ENCODE results near the gene GPR141. TPM values are rescaled to one million over a fixed set of nuclear protein-coding genes. Genes with fewer than 3 reads are reported as not detected.

The GPR141 gene
- total and polyA plus RNA-seq, 2 experiments from 2014 or later = not detected

DNA sequence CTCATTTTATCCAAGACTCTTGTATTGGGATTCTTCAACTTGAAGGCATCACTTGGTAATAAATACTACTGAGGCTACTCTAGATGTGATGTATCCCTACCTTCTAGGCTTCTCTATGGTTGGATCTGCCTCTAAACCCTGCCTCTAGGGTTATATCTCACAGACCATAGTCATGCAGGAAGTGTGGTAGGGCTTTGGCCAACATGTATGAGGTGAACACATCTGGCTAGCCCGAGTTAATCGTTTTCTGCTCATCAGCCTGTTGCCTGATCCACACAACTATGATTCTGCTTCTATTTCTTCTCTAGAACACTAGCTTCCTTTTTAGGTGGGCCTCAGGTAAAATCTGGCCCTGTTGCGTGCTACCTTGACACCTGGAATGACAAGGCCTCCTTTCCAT, 86.2 kb downstream of the GPR141 start:
- Histone ChIP-seq H3K27me3 (replicated peaks; ENCODE audit: insufficient read depth) (no peaks in the 10 kb centered on the region), H3K9me2 (ENCODE audit: insufficient read depth) (no peaks in the 10 kb centered on the region), H3K4me1 (ENCODE audit: insufficient read depth) (no peaks in the 10 kb centered on the region), H3K36me3 (ENCODE audit: low read depth) (no peaks in the 10 kb centered on the region), H3K9me3 (ENCODE audit: low read depth) (no peaks in the 10 kb centered on the region), H4K20me1 (ENCODE audit: insufficient read depth) (no peaks in the 10 kb centered on the region), H3F3A (ENCODE audit: insufficient read depth) (no peaks in the 10 kb centered on the region), H3K9ac (no peak overlapping the region), H3K4me2 (ENCODE audit: unreplicated experiment) (no peak overlapping the region), H3K79me2 (ENCODE audit: insufficient read depth) (no peaks in the 10 kb centered on the region), H2AFZ (no peak overlapping the region), H3K27ac (no peak overlapping the region), H3K4me3 (no peak overlapping the region)
- DNase-seq = no peak
- WGBS, 2 experiments (ENCODE audit: low coverage in 1 of 2, low lambda C conversion rate in 2 of 2, missing lambda C conversion rate in 2 of 2) = 14 to 34% methylated on average over 3 of the region's 3 CpGs
- in situ Hi-C loops (cut with MboI) = no loop called here
- no peak for TF ChIP-seq EZH2 (IDR thresholded peaks at IDR 0.05; ENCODE audit: insufficient read depth, poor library complexity, severe bottlenecking)
- no peak for TF ChIP-seq EZH2phosphoT487 (IDR thresholded peaks at IDR 0.05; ENCODE audit: insufficient read depth, low read depth)

DNA sequence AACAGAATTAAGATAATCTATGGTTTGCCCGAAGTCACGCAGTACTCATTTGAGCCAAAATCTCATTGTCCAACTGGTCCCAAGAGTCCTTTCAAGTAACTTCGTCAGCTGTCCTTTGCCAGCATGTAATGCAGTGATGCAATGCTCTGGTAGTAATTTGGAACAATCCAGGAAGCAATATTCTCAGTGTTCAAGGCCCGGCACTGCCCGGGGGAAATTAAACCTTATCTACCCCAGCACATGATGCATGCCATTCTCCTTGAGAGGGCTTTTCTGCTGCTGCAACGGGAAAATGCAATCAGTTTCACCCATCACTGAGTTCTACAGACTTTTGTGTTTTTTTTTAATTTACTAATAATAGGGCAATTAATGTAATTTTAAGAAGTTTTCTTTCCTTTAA, 87.3 kb downstream of the GPR141 start:
- no peaks in the 10 kb centered on the region for H3K9me3 ChIP-seq (ENCODE audit: low read depth)
- DNase-seq = no peak
- no peaks in the 10 kb centered on the region for H3K27me3 ChIP-seq (replicated peaks; ENCODE audit: insufficient read depth)
- no peak overlapping the region for H3K4me3 ChIP-seq
- no peak overlapping the region for H3K4me2 ChIP-seq (ENCODE audit: unreplicated experiment)
- WGBS, 2 experiments (ENCODE audit: low coverage in 1 of 2, low lambda C conversion rate in 2 of 2, missing lambda C conversion rate in 2 of 2) = 32 to 37% methylated on average over 6 of the region's 6 CpGs
- H3K36me3 ChIP-seq (ENCODE audit: low read depth) = no peaks in the 10 kb centered on the region
- H3K4me1 ChIP-seq (ENCODE audit: insufficient read depth) = no peaks in the 10 kb centered on the region
- in situ Hi-C loops (cut with MboI) = no loop called here
- no peak overlapping the region for H3K9ac ChIP-seq
- H3F3A ChIP-seq (ENCODE audit: insufficient read depth) = no peaks in the 10 kb centered on the region
- H3K27ac ChIP-seq = no peak overlapping the region
- H2AFZ ChIP-seq = no peak overlapping the region
- no peaks in the 10 kb centered on the region for H3K79me2 ChIP-seq (ENCODE audit: insufficient read depth)
- no peaks in the 10 kb centered on the region for H4K20me1 ChIP-seq (ENCODE audit: insufficient read depth)
- no peaks in the 10 kb centered on the region for H3K9me2 ChIP-seq (ENCODE audit: insufficient read depth)
- TF ChIP-seq EZH2phosphoT487 (IDR thresholded peaks at IDR 0.05; ENCODE audit: insufficient read depth, low read depth) = no peak

GRCh38 chr7:37771342-37771741, 87.8 kb downstream of the GPR141 start:
- no peak overlapping the region for H2AFZ ChIP-seq
- H3K9me2 ChIP-seq (ENCODE audit: insufficient read depth) = no peaks in the 10 kb centered on the region
- no peak overlapping the region for H3K27ac ChIP-seq
- no peak overlapping the region for H3K9ac ChIP-seq
- no peaks in the 10 kb centered on the region for H4K20me1 ChIP-seq (ENCODE audit: insufficient read depth)
- no peak for TF ChIP-seq EZH2 (IDR thresholded peaks at IDR 0.05; ENCODE audit: insufficient read depth, poor library complexity, severe bottlenecking)
- TF ChIP-seq EZH2phosphoT487 (IDR thresholded peaks at IDR 0.05; ENCODE audit: insufficient read depth, low read depth) = no peak
- no peak overlapping the region for H3K4me3 ChIP-seq
- H3K4me1 ChIP-seq (ENCODE audit: insufficient read depth) = no peaks in the 10 kb centered on the region
- no peaks in the 10 kb centered on the region for H3K79me2 ChIP-seq (ENCODE audit: insufficient read depth)
- H3K4me2 ChIP-seq (ENCODE audit: unreplicated experiment) = no peak overlapping the region
- in situ Hi-C loops (cut with MboI) = no loop called here
- DNase-seq = no peak
- H3F3A ChIP-seq (ENCODE audit: insufficient read depth) = no peaks in the 10 kb centered on the region
- H3K27me3 ChIP-seq (replicated peaks; ENCODE audit: insufficient read depth) = no peaks in the 10 kb centered on the region
- H3K9me3 ChIP-seq (ENCODE audit: low read depth) = no peaks in the 10 kb centered on the region
- WGBS, 2 experiments (ENCODE audit: low coverage in 1 of 2, low lambda C conversion rate in 2 of 2, missing lambda C conversion rate in 2 of 2) = 5 to 8% methylated on average over 3 of the region's 3 CpGs
- no peaks in the 10 kb centered on the region for H3K36me3 ChIP-seq (ENCODE audit: low read depth)

GRCh38 chr7:37771801-37772200, 88.2 kb downstream of the GPR141 start:
- no peaks in the 10 kb centered on the region for H3K9me3 ChIP-seq (ENCODE audit: low read depth)
- H3K27me3 ChIP-seq (replicated peaks; ENCODE audit: insufficient read depth) = no peaks in the 10 kb centered on the region
- H3K36me3 ChIP-seq (ENCODE audit: low read depth) = no peaks in the 10 kb centered on the region
- 0 to 5% methylated on average over 1 of the region's 1 CpG for WGBS, 2 experiments (ENCODE audit: low coverage in 1 of 2, low lambda C conversion rate in 2 of 2, missing lambda C conversion rate in 2 of 2)
- H3K27ac ChIP-seq = no peak overlapping the region
- DNase-seq = no peak
- no peaks in the 10 kb centered on the region for H3K79me2 ChIP-seq (ENCODE audit: insufficient read depth)
- no peak overlapping the region for H3K4me3 ChIP-seq
- in situ Hi-C loops (cut with MboI) = no loop called here
- TF ChIP-seq EZH2phosphoT487 (IDR thresholded peaks at IDR 0.05; ENCODE audit: insufficient read depth, low read depth) = no peak
- no peak for TF ChIP-seq EZH2 (IDR thresholded peaks at IDR 0.05; ENCODE audit: insufficient read depth, poor library complexity, severe bottlenecking)
- H3K4me2 ChIP-seq (ENCODE audit: unreplicated experiment) = no peak overlapping the region
- H2AFZ ChIP-seq = no peak overlapping the region
- H3F3A ChIP-seq (ENCODE audit: insufficient read depth) = no peaks in the 10 kb centered on the region
- no peaks in the 10 kb centered on the region for H3K9me2 ChIP-seq (ENCODE audit: insufficient read depth)
- no peaks in the 10 kb centered on the region for H3K4me1 ChIP-seq (ENCODE audit: insufficient read depth)
- no peak overlapping the region for H3K9ac ChIP-seq
- no peaks in the 10 kb centered on the region for H4K20me1 ChIP-seq (ENCODE audit: insufficient read depth)

DNA sequence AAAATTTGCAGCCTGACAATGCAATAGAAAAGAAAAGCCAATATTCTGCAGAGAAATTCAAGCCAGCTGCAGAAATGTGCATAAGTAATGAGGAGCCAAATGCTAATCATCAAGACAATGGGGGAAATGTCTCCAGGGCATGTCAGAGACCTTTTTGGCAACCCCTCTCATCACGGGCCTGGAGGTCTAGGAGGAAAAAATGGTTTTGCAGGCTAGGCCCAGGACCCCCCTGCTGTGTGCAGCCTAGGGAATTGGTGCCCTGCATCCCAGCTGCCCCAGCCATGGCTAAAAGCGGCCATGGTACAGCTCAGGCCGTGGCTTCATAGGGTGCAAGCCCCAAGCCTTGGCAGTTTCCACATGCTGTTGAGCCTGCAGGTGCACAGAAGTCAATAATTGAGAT, 92.4 kb downstream of the GPR141 start:
- Histone ChIP-seq H3K27ac (no peak overlapping the region), H3K36me3 (ENCODE audit: low read depth) (no peaks in the 10 kb centered on the region), H3K4me3 (no peak overlapping the region), H3K9me2 (ENCODE audit: insufficient read depth) (no peaks in the 10 kb centered on the region), H3K4me1 (ENCODE audit: insufficient read depth) (no peaks in the 10 kb centered on the region), H4K20me1 (ENCODE audit: insufficient read depth) (no peaks in the 10 kb centered on the region), H2AFZ (no peak overlapping the region), H3K4me2 (ENCODE audit: unreplicated experiment) (no peak overlapping the region), H3F3A (ENCODE audit: insufficient read depth) (no peaks in the 10 kb centered on the region), H3K9me3 (ENCODE audit: low read depth) (no peaks in the 10 kb centered on the region), H3K27me3 (replicated peaks; ENCODE audit: insufficient read depth) (no peaks in the 10 kb centered on the region), H3K79me2 (ENCODE audit: insufficient read depth) (no peaks in the 10 kb centered on the region), H3K9ac (no peak overlapping the region)
- in situ Hi-C loops (cut with MboI) = no loop called here
- DNase-seq = no peak
- TF ChIP-seq EZH2phosphoT487 (IDR thresholded peaks at IDR 0.05; ENCODE audit: insufficient read depth, low read depth) = no peak
- TF ChIP-seq EZH2 (IDR thresholded peaks at IDR 0.05; ENCODE audit: insufficient read depth, poor library complexity, severe bottlenecking) = no peak
- WGBS, 2 experiments (ENCODE audit: low coverage in 1 of 2, low lambda C conversion rate in 2 of 2, missing lambda C conversion rate in 2 of 2) = 7 to 8% methylated on average over 2 to 3 of the region's 3 CpGs
